Activated CD8-positive, alpha-beta memory T cell treated with anti-CD3 and anti-CD28 coated beads, Interleukin-2, amount 50 U/mL, for 1 hour (primary cell): ENCODE measurements around the gene SMAGP.
"Not testable (repeated sequence)": the region's sequence is repeated elsewhere in the genome, so short reads cannot be mapped to it uniquely, and the experiment has no call there.

Source experiments
- DNase-seq: peaks from one replicate; pipeline ENCODE4 v3.0.0-alpha.2; 2020; ENCODE audit errors: extremely low read depth

Gene SMAGP

GRCh38 chr12:51225234-51225633, 45.0 kb downstream of the SMAGP start:
- no peak for DNase-seq

- no peak for DNase-seq
Observed at GRCh38 chr12:51224625-51225024, 45.6 kb downstream of the SMAGP start.

DNA sequence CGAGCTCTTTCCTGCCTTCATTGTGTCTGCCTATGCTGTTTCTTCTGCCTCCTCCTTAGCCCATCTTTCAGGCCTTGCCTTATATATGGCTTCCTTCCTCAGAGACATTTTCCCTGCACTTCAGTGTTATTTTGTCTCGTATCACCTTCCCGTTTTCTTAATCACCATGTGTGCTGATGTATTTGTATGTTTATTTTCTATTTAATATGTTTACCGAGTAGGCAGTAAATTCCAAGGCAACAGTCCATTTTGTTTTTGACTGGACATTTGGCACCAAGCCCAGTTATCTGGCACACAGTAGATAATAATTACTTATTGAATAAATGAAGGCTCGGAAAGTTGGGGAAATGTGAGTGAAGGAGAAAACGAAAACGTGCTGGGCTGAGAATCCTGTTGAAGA, 47.8 kb downstream of the SMAGP start:
- no peak for DNase-seq

DNA sequence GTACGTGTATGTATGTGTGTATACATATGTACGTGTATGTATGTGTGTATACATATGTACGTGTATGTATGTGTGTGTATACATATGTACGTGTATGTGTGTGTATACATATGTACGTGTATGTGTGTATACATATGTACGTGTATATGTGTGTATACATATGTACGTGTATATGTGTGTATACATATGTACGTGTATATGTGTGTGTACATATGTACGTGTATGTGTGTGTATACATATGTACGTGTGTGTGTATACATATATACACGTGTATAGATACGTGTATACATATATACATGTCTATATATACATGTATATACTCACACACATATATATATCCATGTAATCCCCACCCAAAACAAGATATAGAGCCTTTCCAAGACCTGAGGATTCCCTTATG, 50.4 kb downstream of the SMAGP start:
- DNase-seq: not testable (repeated sequence)

- DNase-seq: no peak
Observed at GRCh38 chr12:51219322-51219721, 50.9 kb downstream of the SMAGP start.

DNA sequence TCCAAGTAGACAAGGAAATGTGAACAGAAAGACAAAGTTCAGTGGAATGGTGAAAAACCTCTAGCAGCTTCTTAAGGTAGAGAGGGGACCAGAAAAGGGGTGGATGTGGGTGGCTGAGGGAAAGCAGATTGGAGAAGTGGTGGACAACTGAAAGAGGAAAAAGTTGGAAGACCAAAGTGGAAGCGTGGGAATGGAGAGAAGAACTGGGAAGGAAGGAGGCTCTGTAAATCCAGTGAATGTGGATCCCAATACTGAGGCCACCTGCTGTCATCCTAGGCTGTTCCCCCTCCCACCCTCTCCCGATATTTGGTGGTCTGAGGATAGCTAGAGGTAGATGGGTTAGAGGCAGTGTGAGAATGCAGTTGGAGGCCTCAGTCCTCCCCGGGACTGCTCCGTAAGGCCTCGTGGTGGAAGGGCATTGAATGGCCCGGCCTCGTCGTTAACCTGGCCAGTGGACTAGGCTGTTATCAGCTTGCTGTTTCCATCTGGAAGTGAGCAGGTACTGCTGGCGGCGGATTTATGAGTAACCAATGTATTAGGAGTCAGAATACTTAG, 51.5 kb downstream of the SMAGP start:
- DNase-seq: no peak

DNA sequence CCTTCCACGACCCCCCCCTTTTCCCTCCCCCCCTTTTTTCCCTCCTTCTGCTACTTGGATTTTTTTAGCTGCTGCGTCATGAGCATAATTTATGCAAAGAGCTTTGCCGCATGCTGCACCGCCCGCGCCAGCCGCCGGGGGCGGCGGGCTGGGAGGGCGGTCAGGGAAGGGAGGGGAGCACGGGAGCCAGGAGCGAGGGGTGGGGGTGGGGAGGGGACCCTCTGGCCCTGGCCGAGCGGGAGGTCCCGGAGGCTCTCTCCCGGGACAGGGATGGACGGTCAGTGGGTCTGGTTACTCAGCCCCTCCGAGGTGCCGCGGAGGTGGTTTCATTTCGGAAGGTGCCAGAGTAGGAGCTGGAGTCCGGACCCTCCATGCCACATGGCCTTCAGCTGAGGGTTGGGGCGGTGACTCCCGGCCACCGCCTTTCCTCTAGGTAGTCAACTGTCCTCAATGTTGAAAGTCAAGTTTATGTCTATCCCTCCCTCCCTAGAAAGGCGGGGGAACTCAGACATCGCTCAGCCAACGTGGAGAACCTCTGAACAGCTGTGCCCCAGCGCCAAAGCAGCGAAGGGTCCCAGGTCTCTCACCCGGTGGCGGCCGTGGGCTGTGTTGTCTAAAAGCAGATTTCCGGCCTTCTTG, 52.1 kb downstream of the SMAGP start, which contains the start of gene POU6F1:
Gene POU6F1 (minus strand): TSS at position 95 of the 639 bp plus-strand sequence. CDS start 11,226 bp downstream, outside the sequence.
- DNase-seq: peak; percentile 36

- peak; percentile 22 for DNase-seq
Observed at GRCh38 chr12:51217133-51217967, 52.9 kb downstream of the SMAGP start.

DNA sequence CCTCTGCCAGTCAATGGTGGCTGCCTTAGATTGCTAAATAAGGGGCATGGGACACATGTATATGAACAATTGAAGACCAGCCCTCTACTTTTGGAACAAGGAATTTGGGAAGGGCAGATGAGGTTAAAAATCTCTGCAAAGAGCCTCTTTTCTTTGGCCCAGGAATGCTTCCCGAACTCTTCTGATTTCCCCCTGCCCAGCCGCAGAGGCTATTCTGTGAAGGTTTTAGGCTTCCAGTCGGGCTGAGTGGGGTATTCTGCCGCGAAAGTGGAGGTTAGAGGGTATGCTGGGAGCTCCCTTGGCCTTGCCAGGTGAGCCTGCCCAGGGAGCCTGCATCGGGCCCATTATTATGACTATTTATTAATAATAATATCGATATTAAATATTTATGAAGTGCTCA, 53.6 kb downstream of the SMAGP start:
- DNase-seq: no peak

- DNase-seq: no peak
Observed at GRCh38 chr12:51214895-51215294, 55.3 kb downstream of the SMAGP start.

GRCh38 chr12:51210690-51211395, 59.4 kb downstream of the SMAGP start:
- no peak for DNase-seq

DNA sequence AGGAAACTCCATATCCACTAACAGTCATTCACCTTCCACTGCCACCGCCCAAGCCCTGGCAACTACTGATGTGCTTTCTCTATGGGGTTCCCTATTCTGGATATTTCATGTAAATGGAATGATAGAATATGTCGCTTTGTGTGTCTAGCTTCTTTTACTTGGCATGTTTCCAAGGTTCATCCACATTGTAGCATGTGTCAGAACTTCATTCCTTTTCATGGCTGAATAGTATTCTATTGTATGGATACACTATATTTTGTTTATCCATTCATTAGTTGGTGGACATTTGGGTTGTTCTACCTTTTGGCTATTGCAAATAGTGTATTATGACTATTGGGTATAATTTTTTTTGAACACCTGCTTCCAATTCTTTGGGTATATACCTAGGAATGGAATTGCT, 61.0 kb downstream of the SMAGP start:
- DNase-seq: no peak

- no peak for DNase-seq
Observed at GRCh38 chr12:51208016-51208660, 62.1 kb downstream of the SMAGP start.

DNA sequence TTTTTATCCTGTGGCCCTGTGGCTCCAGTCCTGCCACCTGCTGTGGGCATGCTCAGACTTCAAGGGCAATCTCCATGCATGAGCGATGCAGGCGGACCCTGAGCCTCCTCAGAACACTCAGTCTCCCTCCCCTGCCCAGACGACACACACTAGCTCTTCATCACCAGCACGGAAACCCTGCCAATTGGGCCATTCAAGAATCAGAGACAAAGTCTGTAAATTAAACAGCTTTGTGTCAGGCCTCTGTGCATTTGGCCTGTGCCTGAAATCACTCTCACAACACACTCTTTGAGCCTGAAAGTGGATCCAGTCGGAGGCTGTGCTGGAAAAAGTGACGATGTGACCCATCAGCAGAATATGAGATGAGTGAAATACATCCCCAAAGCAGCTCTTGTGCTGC, 64.9 kb downstream of the SMAGP start:
- DNase-seq: no peak

GRCh38 chr12:51202718-51203117, 67.5 kb downstream of the SMAGP start:
- DNase-seq: no peak

DNA sequence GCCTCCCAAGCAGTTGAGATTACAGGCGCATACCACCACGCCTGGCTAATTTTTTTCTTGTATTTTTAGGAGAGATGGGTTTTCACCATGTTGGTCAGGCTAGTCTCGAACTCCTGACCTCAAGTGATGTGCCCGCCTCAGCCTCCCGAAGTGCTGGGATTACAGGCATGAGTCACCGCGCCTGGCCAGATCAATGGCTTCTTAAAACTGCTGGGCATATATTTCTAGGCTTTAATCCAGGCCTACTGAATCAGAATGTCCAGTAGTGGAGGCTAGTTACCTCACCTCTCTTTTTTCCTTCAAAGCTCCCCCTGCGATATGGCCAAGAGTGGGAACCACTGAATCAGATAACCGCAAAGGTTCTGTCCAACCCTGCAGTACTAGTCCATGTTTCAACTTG, 69.4 kb downstream of the SMAGP start:
- no peak for DNase-seq

DNA sequence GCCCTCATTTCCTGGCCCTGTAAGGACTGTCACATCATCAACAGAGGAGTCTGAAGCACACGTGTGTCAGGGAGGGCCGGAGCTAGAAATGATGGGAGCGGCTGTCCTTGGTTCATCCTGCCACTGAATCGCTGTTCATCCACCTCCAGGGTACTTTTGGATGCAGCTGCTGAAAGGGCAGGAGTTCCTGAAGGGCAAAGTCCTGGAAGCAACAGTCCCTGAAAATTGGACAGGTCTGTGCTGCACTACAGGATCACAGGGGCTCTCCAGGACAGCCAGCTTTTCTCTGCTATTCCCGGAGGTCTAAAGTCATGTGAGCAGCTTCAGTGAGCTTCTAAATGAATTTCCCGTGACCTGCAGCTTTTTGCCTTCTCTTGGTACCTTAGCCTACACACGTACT, 70.1 kb downstream of the SMAGP start:
- DNase-seq: no peak

- no peak for DNase-seq
Observed at GRCh38 chr12:51199366-51199945, 70.8 kb downstream of the SMAGP start.

DNA sequence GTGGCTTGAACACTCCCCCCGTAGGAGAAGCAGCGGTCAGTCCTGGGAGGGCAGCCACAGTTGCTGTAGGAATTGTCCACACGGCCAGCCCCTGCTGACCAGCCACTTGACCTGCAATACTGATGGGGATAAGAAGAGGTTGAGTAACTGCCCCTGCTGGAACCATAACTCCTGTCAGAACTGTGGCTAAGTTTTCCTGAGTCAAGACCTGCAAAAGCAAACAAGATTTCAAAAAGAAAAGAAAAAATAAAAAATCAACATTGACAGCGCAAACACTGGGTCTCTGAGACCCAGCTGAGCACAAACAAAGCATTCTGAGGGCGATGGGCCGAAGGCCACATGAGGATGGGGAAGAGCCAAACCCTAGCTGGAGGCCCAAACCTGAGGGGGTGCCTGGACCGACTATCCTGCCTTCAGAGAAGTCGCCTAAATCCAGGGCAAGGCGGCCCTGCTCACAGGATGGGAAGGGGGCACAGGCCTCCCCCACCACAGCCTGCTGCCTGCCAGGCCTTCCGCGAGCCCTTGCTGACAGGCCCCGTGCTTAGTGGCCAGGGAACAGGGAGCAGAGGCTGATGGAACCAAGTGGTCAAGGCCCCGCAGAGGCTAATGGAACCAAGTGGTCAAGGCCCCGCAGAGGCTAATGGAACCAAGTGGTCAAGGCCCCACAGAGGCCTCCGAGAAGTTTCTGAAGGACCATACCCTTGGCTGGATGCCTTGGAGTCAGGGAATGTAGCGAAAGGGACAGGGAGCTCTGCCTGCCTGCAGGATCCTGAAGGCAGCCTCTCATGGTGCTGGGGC, 71.4 kb downstream of the SMAGP start:
- no peak for DNase-seq

GRCh38 chr12:51197736-51198567, 72.3 kb downstream of the SMAGP start:
- no peak for DNase-seq
